Motor neuron (in vitro differentiated cells): ENCODE measurements around the gene EPS8L3. TPM values are rescaled to one million over a fixed set of nuclear protein-coding genes. Genes with fewer than 3 reads are reported as not detected.
"Not testable (repeated sequence)": the region's sequence is repeated elsewhere in the genome, so short reads cannot be mapped to it uniquely, and the experiment has no call there.

Experiments
- ATAC-seq, 8 experiments: fragments of 200-7000 bp; cut with Tn5 transposase; replicated peaks in 6 of 8; 2 replicates each; pipeline ENCODE4 v1.8.0; 2021; ENCODE audit warnings: mild to moderate bottlenecking in 8 of 8, moderate library complexity in 8 of 8
- H3K27ac ChIP-seq, 2 donors: fragments of 250-450 bp; sonication (Bioruptor Pico); 2 replicates each; pipeline ENCODE4 v1.9.0; 2021; ENCODE audit warnings: antibody characterized with exemption in 2 of 2, mild to moderate bottlenecking in 2 of 2, moderate library complexity in 1 of 2
- H3K4me1 ChIP-seq, 2 donors: fragments of 250-450 bp; sonication (Bioruptor Pico); replicated peaks in 1 of 2; 2 replicates each; pipeline ENCODE4 v1.6.1; 2021; ENCODE audit warnings: antibody characterized with exemption in 2 of 2, mild to moderate bottlenecking in 2 of 2, moderate library complexity in 1 of 2
- H3K4me3 ChIP-seq, 5 donors: fragments of 250-450 bp; sonication (Bioruptor Pico); 2 replicates each; pipeline ENCODE4 v1.9.0; 2021; ENCODE audit warnings: antibody characterized with exemption in 5 of 5, mild to moderate bottlenecking in 5 of 5, moderate library complexity in 4 of 5
- WGBS, 10 experiments: fragments of 450-650 bp; shearing (Covaris generic); methylation state at CpG; one replicate each; pipeline ENCODE4 v1.0.0; 2022; 5-methylcytosine and 5-hydroxymethylcytosine counted together
- in situ Hi-C, 9 experiments: fragments of 400-800 bp; cut with MboI; loops; one replicate each; pipeline ENCODE4 v1.15.0; 2021; ENCODE audit warnings: low sequenced_read_pairs in 9 of 9, low pct_unique_long_range_greater_than_20kb in 2 of 9; ENCODE audit not compliant: unreplicated experiment in 9 of 9
- total RNA-seq, 8 experiments: library from RNA; unstranded; fragments of 300-600 nt; gene quantifications; 2 replicates each; pipeline versions ENCODE4 v1.2.3 to v1.2.4, GENCODE V29; 2022

Gene EPS8L3
- total RNA-seq, 8 experiments from 2014 or later: 1.0 to 3.1 TPM; not detected in 6

DNA sequence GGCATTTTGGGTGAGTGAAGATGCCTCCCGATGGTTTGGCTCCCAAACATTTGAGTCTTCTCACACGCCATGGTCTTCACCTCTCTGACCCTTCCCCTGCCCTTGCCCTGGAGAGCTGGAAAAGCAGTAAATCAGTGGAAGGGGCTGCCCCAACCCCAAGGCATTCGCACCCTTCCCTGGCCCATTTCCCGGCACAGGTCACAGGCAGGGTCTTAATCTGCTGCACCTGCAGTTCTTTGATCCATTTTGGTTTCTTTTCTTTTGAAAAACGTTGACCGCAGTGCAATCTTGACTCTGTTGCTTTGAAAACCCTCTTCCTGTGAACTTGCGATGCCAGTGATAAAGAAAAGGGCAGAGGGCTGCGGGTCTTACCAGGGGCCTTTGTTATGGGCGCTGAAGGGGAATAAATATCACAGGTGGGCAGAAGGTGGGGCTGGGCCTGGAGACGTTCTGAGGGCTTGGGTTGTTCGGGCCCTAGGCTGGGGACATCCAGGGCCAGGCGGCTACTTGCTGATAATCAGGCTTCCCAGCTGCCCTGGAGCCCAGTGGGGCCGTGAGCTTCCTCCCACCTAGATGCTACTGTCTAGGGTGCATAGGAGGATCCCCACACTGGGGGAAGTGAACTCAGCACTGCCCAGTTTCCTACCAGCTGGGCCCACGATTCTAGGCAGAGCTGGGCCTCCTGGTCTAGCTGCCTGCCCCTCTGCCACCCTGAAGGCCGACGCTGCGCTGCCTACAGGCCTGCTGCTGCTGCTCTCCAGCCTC is 38.6 kb upstream of the EPS8L3 start:
- WGBS, 10 experiments: 10 to 100% (median 84%) methylated on average over 1 to 10 of the region's 17 CpGs; no CpG with 5 or more reads in 2 of the 10 experiments
- peak in 1 of 8 experiments; percentile 27 for ATAC-seq
- in situ Hi-C loops: loop anchor here in 1 of 9 experiments (10.0 kb wide), 1 partner anchor 62 kb away; no protein-coding TSS in a partner anchor
- H3K27ac ChIP-seq: no peak overlapping the region
- no peak overlapping the region for H3K4me3 ChIP-seq
- H3K4me1 ChIP-seq: peaks cover 5 to 7% of the 10 kb centered on the region in 2 donors

DNA sequence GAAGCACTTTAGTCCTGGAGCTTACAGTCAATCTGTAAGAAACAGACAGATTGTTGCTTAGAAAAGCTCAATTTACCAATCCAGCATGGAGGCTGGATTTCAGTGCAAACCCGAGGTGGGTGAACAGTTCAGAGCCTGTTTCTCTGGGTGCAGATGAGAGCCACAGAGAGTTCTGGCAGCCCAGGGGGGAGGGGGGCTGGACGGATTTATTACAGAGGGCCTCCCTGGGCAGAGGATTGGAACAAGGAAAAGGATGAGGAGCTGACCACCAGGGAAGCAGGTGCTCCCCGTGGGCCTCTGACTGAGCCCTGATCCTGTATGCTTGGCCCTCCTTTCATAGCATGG is 38.0 kb upstream of the EPS8L3 start:
- no peak overlapping the region for H3K4me3 ChIP-seq
- H3K27ac ChIP-seq: no peak overlapping the region
- ATAC-seq: no peak
- in situ Hi-C loops: loop anchor here in 1 of 9 experiments (10.0 kb wide), 1 partner anchor 63 kb away; no protein-coding TSS in a partner anchor
- 59 to 100% (median 76%) methylated on average over 1 to 3 of the region's 3 CpGs; no CpG with 5 or more reads in 4 of the 10 experiments for WGBS, 10 experiments
- peaks cover 5 to 7% of the 10 kb centered on the region in 2 donors for H3K4me1 ChIP-seq

DNA sequence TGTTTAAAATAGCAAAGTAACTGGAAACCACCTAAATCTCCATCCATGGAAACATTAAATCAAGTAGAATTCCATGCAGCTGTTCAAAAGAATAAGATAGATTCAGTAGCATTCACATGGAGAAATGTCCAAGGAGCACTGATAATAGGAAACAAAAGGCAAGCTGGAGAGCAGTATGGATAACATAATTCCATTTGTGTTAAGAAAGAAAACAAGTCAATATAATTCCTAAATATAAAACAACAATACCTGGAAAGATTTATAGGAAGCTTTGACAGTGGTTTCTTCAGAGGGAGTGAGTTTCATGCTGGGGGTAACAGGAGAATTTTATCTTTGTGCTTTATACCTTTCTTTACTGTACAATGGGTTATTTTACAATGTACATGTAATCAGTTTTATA is 36.6 kb upstream of the EPS8L3 start:
- no peak overlapping the region for H3K4me3 ChIP-seq
- H3K27ac ChIP-seq: no peak overlapping the region
- ATAC-seq: no peak
- in situ Hi-C loops: loop anchor here in 1 of 9 experiments (10.0 kb wide), 1 partner anchor 65 kb away; no protein-coding TSS in a partner anchor
- H3K4me1 ChIP-seq: peaks cover 5 to 7% of the 10 kb centered on the region in 2 donors

DNA sequence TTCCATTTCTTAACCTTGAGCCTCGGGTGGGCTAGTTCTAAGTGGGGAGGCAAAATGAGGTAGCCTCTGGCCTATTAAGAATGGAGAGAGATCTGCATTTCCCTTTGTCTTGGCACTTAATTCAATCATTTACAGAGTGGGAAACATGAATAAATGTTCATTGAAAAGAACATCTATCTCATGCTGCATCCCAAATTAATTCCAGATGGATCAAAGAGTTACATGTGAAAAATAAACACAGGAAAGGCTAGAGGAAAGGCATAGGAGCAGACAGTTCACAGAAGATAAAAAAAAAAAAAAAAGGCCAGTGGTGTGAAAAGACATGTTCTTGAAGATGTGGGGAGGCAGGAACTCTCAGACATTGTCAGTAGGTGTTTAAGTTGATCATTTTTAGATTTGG is 35.7 kb upstream of the EPS8L3 start:
- 17 to 100% (median 38%) methylated on average over 1 of the region's 1 CpG; no CpG with 5 or more reads in 5 of the 10 experiments for WGBS, 10 experiments
- Histone ChIP-seq H3K4me1 (peaks cover 6 to 13% of the 10 kb centered on the region in 2 donors), H3K27ac (no peak overlapping the region), H3K4me3 (no peak overlapping the region)
- in situ Hi-C loops: loop anchor here in 2 of 9 experiments (25.0 kb wide), 3 partner anchors 113 to 262 kb away; partner anchors contain the start of genes AHCYL1 (in 1 of the 2), CSF1 (in 1 of the 2), GNAI3 (in 1 of the 2) and GPR61 (in 1 of the 2)
- ATAC-seq: peak in 3 of 8 experiments; percentile 31 to 93 (median 42)

DNA sequence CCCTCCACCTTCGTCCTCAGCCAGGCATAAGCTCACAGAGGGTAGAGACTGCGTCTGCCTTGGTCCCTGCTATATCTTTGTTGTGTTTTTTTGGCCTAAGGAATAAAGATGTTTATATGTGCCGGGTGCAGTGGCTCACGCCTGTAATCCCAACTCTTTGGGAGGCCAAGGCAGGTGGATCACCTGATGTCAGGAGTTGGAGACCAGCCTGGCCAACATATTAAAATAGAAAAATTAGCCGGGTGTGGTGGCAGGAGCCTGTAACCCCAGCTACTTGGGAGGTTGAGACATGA is 33.5 kb upstream of the EPS8L3 start:
- H3K4me3 ChIP-seq, ATAC-seq, H3K27ac ChIP-seq: not testable (repeated sequence)
- peaks cover 27 to 28% of the 10 kb centered on the region in 2 donors for H3K4me1 ChIP-seq
- WGBS, 10 experiments: 63 to 100% (median 95%) methylated on average over 1 to 5 of the region's 5 CpGs; no CpG with 5 or more reads in 2 of the 10 experiments
- in situ Hi-C loops: loop anchor here in 2 of 9 experiments (25.0 kb wide), 3 partner anchors 115 to 260 kb away; partner anchors contain the start of genes AHCYL1 (in 1 of the 2), CSF1 (in 1 of the 2), GNAI3 (in 1 of the 2) and GPR61 (in 1 of the 2)

DNA sequence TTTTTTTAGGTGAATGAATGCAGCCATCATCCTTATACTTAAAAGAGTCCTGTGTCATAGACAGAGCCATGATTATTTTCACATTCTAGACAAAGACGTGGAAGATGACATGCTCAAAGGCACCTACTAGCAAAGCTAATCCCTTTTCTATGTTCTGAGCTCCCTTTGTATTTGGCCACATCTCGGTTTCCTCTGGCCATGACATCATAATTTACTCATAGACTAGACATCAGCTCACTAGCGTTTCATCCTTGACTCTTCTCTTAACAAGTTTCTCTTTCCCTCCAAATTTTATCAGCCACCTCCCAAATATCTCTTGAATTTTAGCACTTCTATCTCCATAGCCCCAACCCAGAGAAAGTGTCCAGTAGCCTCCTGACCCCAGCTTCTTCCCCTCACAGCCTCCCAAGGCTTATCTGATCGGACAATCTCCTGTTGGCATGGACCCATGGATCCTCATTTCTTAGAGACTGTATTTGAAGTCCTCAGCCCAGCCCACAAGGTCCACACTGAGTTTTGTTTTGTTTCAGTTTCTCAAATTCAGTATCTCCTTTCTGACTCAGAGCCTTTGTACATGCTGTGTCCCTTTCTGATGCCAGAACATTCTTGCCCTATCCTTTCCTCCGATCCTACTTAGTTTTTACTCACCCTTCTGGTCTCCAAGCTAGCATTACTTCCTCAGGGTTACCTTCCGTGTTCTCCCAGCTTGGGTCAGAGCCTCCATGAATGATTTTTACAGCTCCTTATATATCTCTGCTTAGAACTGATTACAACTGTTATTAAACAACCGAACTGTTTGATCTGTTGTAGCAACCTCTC is 33.0 kb upstream of the EPS8L3 start:
- Histone ChIP-seq H3K27ac (no peak overlapping the region), H3K4me3 (no peak overlapping the region), H3K4me1 (peaks cover 28 to 33% of the 10 kb centered on the region in 2 donors)
- 67 to 100% (median 87%) methylated on average over 2 to 7 of the region's 7 CpGs for WGBS, 10 experiments
- ATAC-seq: no peak
- in situ Hi-C loops: loop anchor here in 2 of 9 experiments (25.0 kb wide), 3 partner anchors 116 to 259 kb away; partner anchors contain the start of genes AHCYL1 (in 1 of the 2), CSF1 (in 1 of the 2), GNAI3 (in 1 of the 2) and GPR61 (in 1 of the 2)

DNA sequence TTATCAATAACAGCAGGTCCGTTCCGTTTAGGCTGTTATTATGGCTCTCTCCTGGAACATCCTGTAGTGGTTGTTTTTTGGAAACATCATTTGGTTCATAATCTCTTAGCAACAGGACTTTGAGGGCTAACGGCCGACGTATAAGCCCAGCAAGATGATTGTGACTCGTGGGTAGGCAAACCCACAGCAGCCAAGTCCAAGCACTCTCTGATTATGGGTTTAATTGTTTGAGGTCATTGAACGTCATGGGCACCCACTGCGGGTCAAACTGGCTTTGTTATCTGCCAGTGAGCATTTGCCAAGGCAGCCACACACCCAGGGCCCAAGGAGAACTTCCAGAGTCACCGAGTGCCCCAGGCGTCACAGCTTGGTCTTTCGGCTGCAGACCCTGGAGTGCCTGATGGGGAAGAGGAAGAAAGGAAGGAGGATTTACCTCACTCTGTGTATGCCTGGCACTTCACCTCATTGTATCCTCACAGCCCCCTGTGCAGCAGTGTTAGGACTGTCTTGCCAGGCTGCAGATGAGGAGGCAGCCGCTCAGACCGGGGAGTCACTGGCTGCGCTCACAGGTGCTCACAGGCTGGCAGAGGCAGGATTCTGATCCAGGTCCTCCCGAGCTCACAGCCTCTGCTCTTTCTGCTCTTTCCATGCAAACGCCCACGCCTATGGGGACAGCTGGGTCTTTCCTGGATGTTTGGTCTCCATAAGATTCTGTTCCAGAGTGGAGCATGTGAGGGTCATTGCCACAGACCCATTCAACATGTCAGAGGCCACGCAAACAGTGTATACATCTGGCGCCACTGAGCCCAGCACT is 30.8 kb upstream of the EPS8L3 start:
- Histone ChIP-seq H3K4me3 (no peak overlapping the region), H3K27ac (no peak overlapping the region), H3K4me1 (peaks cover 30 to 37% of the 10 kb centered on the region in 2 donors)
- WGBS, 10 experiments: 71 to 91% (median 86%) methylated on average over 4 to 16 of the region's 19 CpGs; no CpG with 5 or more reads in 2 of the 10 experiments
- in situ Hi-C loops: loop anchor here in 2 of 9 experiments (25.0 kb wide), 3 partner anchors 118 to 257 kb away; partner anchors contain the start of genes AHCYL1 (in 1 of the 2), CSF1 (in 1 of the 2), GNAI3 (in 1 of the 2) and GPR61 (in 1 of the 2)
- no peak for ATAC-seq

DNA sequence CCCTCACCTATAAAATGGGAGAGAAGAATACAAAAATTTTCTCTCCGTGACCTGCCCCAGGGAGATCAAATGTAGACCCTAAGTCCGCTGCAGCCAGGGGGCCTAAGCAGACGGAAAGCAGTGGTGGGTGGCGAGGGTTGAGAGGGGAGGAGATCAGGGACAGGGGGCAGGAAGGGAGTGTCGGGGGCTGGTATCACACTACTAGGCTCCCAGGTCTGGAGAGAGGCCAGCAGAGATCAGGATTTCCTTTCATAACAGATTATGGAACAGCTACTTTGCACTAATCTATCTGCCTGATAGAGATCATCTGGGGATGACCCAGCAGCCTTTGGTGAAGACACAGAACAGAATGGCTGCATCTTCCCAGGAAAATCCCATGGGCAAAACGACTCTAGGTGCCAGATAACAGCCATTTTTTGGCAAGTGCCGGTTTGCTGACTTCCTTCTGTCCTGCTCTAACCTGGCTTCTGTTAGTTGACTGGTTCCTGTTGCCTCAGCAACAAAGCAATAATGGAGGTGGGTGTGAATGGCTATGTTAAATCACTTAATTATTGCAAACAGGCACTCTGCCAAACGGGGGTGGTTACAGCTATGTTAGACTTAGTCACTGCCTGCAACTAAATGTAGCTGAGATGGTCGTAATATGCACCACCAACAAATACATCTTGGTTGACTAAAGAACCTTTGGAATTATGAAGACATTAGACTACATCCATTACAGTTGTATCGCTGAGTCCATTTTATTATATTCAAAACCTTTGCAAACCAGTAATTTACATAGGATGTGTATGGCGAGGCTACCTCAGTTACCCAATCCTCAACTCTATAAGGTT is 30.0 kb upstream of the EPS8L3 start:
- 0 to 93% (median 41%) methylated on average over 2 to 7 of the region's 11 CpGs; no CpG with 5 or more reads in 1 of the 10 experiments for WGBS, 10 experiments
- in situ Hi-C loops: loop anchor here in 2 of 9 experiments (25.0 kb wide), 3 partner anchors 119 to 256 kb away; partner anchors contain the start of genes AHCYL1 (in 1 of the 2), CSF1 (in 1 of the 2), GNAI3 (in 1 of the 2) and GPR61 (in 1 of the 2)
- Histone ChIP-seq H3K27ac (no peak overlapping the region), H3K4me1 (peaks cover 30 to 37% of the 10 kb centered on the region in 2 donors), H3K4me3 (no peak overlapping the region)
- peak; percentile 67 to 92 (median 76) for ATAC-seq

DNA sequence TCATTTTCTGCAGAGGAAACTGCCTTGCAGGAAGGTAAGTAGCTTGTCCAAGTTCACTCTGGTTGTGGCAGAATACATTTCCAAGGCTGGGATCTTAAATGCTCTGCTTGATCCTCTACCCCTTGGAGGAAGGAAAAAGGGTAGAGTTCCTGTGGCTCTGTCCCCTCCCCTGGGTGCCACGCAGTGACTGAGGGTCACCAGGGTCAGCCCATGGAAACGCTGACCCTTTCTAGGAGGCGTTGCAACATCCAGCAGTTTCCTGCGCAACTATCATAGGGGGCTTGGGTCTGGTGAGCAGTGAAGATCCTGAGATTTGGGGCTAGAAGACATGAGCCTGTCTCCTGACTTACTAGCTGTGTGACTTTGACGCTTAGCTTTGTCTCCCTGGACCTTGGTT is 29.4 kb upstream of the EPS8L3 start:
- H3K27ac ChIP-seq: no peak overlapping the region
- no peak overlapping the region for H3K4me3 ChIP-seq
- in situ Hi-C loops: loop anchor here in 2 of 9 experiments (25.0 kb wide), 3 partner anchors 119 to 256 kb away; partner anchors contain the start of genes AHCYL1 (in 1 of the 2), CSF1 (in 1 of the 2), GNAI3 (in 1 of the 2) and GPR61 (in 1 of the 2)
- ATAC-seq: no peak
- WGBS, 10 experiments: 67 to 100% (median 80%) methylated on average over 1 to 5 of the region's 5 CpGs; no CpG with 5 or more reads in 3 of the 10 experiments
- peaks cover 30 to 37% of the 10 kb centered on the region in 2 donors for H3K4me1 ChIP-seq

DNA sequence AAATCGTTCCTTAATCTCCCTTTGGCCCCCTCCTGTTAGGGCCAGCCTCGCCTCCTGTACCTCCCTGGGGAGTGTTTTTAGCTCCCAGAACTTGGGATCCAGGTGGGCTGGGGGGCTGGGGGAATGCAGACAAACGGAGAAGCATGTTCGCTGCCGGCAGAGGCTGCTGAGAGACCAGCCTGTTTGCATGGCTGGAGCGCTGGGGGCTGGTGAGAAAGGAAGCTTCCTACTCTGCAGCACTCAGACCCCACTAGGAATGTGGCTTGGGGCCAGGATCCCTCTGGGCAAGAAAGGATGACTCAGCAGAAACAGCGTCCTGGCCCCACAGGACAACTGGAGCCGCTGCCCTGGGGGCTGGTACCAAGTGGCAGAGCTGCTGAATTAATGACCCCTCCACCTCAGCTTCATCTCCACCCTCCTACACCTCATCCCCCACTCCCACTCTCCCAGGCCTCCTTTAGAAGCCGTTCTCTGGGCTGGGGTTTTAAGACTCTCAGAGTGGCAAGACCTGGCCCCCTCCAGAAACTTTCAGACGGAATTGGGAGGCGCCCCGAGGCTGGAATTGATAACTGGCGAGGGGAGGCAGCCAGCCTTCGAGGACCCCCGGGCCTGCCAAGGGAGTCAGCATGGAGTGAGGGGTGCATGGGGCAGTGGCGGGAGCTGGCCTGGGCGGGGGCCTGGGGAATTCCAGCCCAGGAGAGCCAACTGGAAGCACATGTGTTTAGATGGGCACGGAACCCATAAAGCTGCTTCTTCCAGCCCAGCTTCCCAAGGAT is 28.5 kb upstream of the EPS8L3 start:
- in situ Hi-C loops: loop anchor here in 2 of 9 experiments (25.0 kb wide), 3 partner anchors 120 to 255 kb away; partner anchors contain the start of genes AHCYL1 (in 1 of the 2), CSF1 (in 1 of the 2), GNAI3 (in 1 of the 2) and GPR61 (in 1 of the 2)
- 0 to 60% (median 6%) methylated on average over 1 to 6 of the region's 18 CpGs; no CpG with 5 or more reads in 4 of the 10 experiments for WGBS, 10 experiments
- Histone ChIP-seq H3K27ac (peak overlapping the region in 1 of 2 donors; percentile 17), H3K4me3 (no peak overlapping the region), H3K4me1 (peaks cover 30 to 37% of the 10 kb centered on the region in 2 donors)
- ATAC-seq: peak; percentile 36 to 88 (median 84)
